CD4-positive, alpha-beta T cell (primary cell): ENCODE measurements around the gene CDH13. TPM values are rescaled to one million over a fixed set of nuclear protein-coding genes. Genes with fewer than 3 reads are reported as not detected.

Experiments
- ATAC-seq: fragments of 200-7000 bp; cut with Tn5 transposase; one replicate; pipeline ENCODE4 v1.10.0; 2022; ENCODE audit warnings: mild to moderate bottlenecking; ENCODE audit not compliant: poor library complexity
- CTCF ChIA-PET: fragments of 350-600 bp; sonication (Branson Sonifier 250); formaldehyde crosslinking; loops from one replicate; lab custom pipeline; 2021; ENCODE audit warnings: antibody characterized with exemption, inconsistent platforms; lab: Charles Lee
- POLR2A ChIA-PET: fragments of 350-600 bp; sonication (Branson Sonifier 250); formaldehyde crosslinking; loops from one replicate; lab custom pipeline; 2021; ENCODE audit warnings: antibody characterized with exemption, inconsistent platforms; lab: Charles Lee
- DNase-seq, 14 experiments: peaks; one replicate each; pipeline ENCODE4 v3.0.0-alpha.2; 2013 to 2020; ENCODE audit warnings: mixed read lengths in 2 of 14
- H3K27ac ChIP-seq, 2 donors: one replicate each; pipeline versions ENCODE4 v1.5.1 to v1.7.0; 2013; ENCODE audit warnings: low read length in 2 of 2, low read depth in 1 of 2, mild to moderate bottlenecking in 1 of 2
- H3K27me3 ChIP-seq, 2 experiments: 1 replicate in 1 of 2; 2 replicates in 1 of 2; pipeline versions ENCODE4 v1.6.1 to v1.7.0; 2013; ENCODE audit warnings: low read length in 2 of 2, control low read depth in 1 of 2, mild to moderate bottlenecking in 1 of 2, moderate library complexity in 1 of 2; ENCODE audit not compliant: insufficient read depth in 2 of 2, control insufficient read depth in 1 of 2
- H3K36me3 ChIP-seq: one replicate; pipeline ENCODE4 v1.6.1; 2013; ENCODE audit warnings: low read length, control low read depth; ENCODE audit not compliant: insufficient read depth
- H3K4me1 ChIP-seq: one replicate; pipeline ENCODE4 v1.6.1; 2013; ENCODE audit warnings: low read length, control low read depth; ENCODE audit not compliant: insufficient read depth
- H3K4me3 ChIP-seq: one replicate; pipeline ENCODE4 v1.5.1; 2013; ENCODE audit warnings: mild to moderate bottlenecking, low read length, moderate library complexity
- H3K9me3 ChIP-seq, 2 experiments: 1 replicate in 1 of 2; 2 replicates in 1 of 2; pipeline versions ENCODE4 v1.6.1 to v1.7.0; 2013; ENCODE audit warnings: low read length in 2 of 2, mild to moderate bottlenecking in 2 of 2, control low read depth in 1 of 2, moderate library complexity in 1 of 2; ENCODE audit not compliant: control insufficient read depth in 1 of 2, insufficient read depth in 1 of 2
- H3K27ac Mint-ChIP-seq: one replicate; pipeline ENCODE4 v1.8.0; 2020; ENCODE audit warnings: mixed read lengths
- H3K27me3 Mint-ChIP-seq: one replicate; pipeline ENCODE4 v1.8.0; 2021; ENCODE audit warnings: mixed read lengths
- H3K36me3 Mint-ChIP-seq: one replicate; pipeline ENCODE4 v1.8.0; 2021; ENCODE audit warnings: low read depth, mixed read lengths
- H3K4me1 Mint-ChIP-seq: one replicate; pipeline ENCODE4 v1.8.0; 2021; ENCODE audit warnings: low read depth, mixed read lengths
- H3K4me3 Mint-ChIP-seq: one replicate; pipeline ENCODE4 v1.8.0; 2020; ENCODE audit warnings: mild to moderate bottlenecking, mixed read lengths
- H3K9me3 Mint-ChIP-seq: one replicate; pipeline ENCODE4 v1.8.0; 2020; ENCODE audit warnings: mixed read lengths
- CTCF ChIP-seq: fragments of 200-600 bp; IDR thresholded peaks from one replicate; pipeline ENCODE4 v1.8.0; 2022; ENCODE audit warnings: antibody characterized with exemption, mild to moderate bottlenecking
- intact Hi-C, 2 experiments: fragments of 100-400 bp; cut with DNase I in 1 of 2; cut with micrococcal nuclease in 1 of 2; formaldehyde crosslinking; loops; one replicate each; pipeline versions ENCODE4 v1.15.1 to v1.9.0; 2023 to 2025; cut with DNase I, micrococcal nuclease
- polyA plus RNA-seq, 2 donors: library from polyadenylated mRNA; unstranded; fragments of 120-200 nt; gene quantifications; one replicate each; pipeline ENCODE4 v1.2.1, GENCODE V29; 2013
- total RNA-seq, 174 experiments: library from RNA in 2 of 174; stranded (reverse) in 2 of 174; gene quantifications; one replicate each; pipeline ENCODE4 v1.2.3 and lab custom pipeline; 2021 to 2026

Gene CDH13
- total RNA-seq (not detected), total RNA-seq (lab: John Stamatoyannopoulos, UW) (0 to 0.17 (median 0) reads per million in 172 experiments)
- 0.03 TPM for polyA plus RNA-seq (2013, experiment 1 of 2)
- 1.2 TPM for polyA plus RNA-seq (2013, experiment 2 of 2)

GRCh38 chr16:82626791-82627261 lies at the start of gene CDH13:
CDH13 (plus strand) TSS chr16:82626969.
- H3K27ac ChIP-seq: no peak within 1 kb of the TSS
- DNase-seq: no peak
- H3K27me3 ChIP-seq: peaks cover 49 to 54% of the 10 kb centered on the region in 2 experiments
- Mint-ChIP-seq H3K9me3 (no peaks in the 10 kb centered on the region), H3K4me1 (no peaks in the 10 kb centered on the region), H3K36me3 (no peaks in the 10 kb centered on the region), H3K27ac (no peak within 1 kb of the TSS), H3K27me3 (peaks cover 83% of the 10 kb centered on the region), H3K4me3 (no peak within 1 kb of the TSS)
- no peak for ATAC-seq
- CTCF ChIA-PET: no interaction called here
- intact Hi-C loops: loop anchor here (10.0 kb wide), 2 partner anchors 48 to 588 kb away; no protein-coding TSS in a partner anchor
- H3K9me3 ChIP-seq: peaks cover 0 to 19% of the 10 kb centered on the region in 2 experiments
- H3K4me1 ChIP-seq: peaks cover 14% of the 10 kb centered on the region
- H3K36me3 ChIP-seq: no peaks in the 10 kb centered on the region
- POLR2A ChIA-PET: no interaction called here
- H3K4me3 ChIP-seq: no peak within 1 kb of the TSS
- TF ChIP-seq CTCF: no peak

- peaks cover 13% of the 10 kb centered on the region for H3K27me3 Mint-ChIP-seq
- CTCF ChIA-PET: no interaction called here
- ATAC-seq: no peak
- Histone ChIP-seq H3K27ac (no peak overlapping the region), H3K9me3 (no peaks in the 10 kb centered on the region), H3K4me1 (no peaks in the 10 kb centered on the region), H3K27me3 (no peaks in the 10 kb centered on the region), H3K4me3 (no peak overlapping the region), H3K36me3 (no peaks in the 10 kb centered on the region)
- H3K4me1 Mint-ChIP-seq: no peaks in the 10 kb centered on the region
- POLR2A ChIA-PET: no interaction called here
- TF ChIP-seq CTCF: no peak
- peak in 1 of 14 experiments; percentile 14 for DNase-seq
- H3K27ac Mint-ChIP-seq: no peak overlapping the region
- H3K4me3 Mint-ChIP-seq: no peak overlapping the region
- H3K9me3 Mint-ChIP-seq: no peaks in the 10 kb centered on the region
- no peaks in the 10 kb centered on the region for H3K36me3 Mint-ChIP-seq
- intact Hi-C loops: no loop called here
Observed at GRCh38 chr16:82580298-82580890, 46.4 kb upstream of the CDH13 start.

- no peaks in the 10 kb centered on the region for H3K9me3 ChIP-seq
- Mint-ChIP-seq H3K9me3 (no peaks in the 10 kb centered on the region), H3K27me3 (peaks cover 17% of the 10 kb centered on the region), H3K27ac (no peak overlapping the region), H3K4me3 (no peak overlapping the region), H3K4me1 (no peaks in the 10 kb centered on the region), H3K36me3 (no peaks in the 10 kb centered on the region)
- H3K36me3 ChIP-seq: no peaks in the 10 kb centered on the region
- CTCF ChIA-PET: no interaction called here
- intact Hi-C loops: no loop called here
- no peak overlapping the region for H3K27ac ChIP-seq
- POLR2A ChIA-PET: no interaction called here
- H3K4me1 ChIP-seq: no peaks in the 10 kb centered on the region
- no peaks in the 10 kb centered on the region for H3K27me3 ChIP-seq
- ATAC-seq (no peak), DNase-seq (no peak)
- H3K4me3 ChIP-seq: no peak overlapping the region
- TF ChIP-seq CTCF: no peak
Observed at GRCh38 chr16:82582975-82583374, 43.8 kb upstream of the CDH13 start.
